Naive thymus-derived CD4-positive, alpha-beta T cell (primary cell): ENCODE results near the gene HOXA2. TPM values are rescaled to one million over a fixed set of nuclear protein-coding genes. Genes with fewer than 3 reads are reported as not detected.

Source experiments
- ATAC-seq: fragments of 150-1000 bp; cut with Tn5 transposase; 2 replicates; pipeline ENCODE4 v1.10.0; 2021; ENCODE audit warnings: mild to moderate bottlenecking, moderate library complexity
- CTCF ChIA-PET: fragments of 350-600 bp; sonication (Branson Sonifier 250); formaldehyde crosslinking; loops from one replicate; lab custom pipeline; 2021; ENCODE audit warnings: antibody characterized with exemption; lab: Charles Lee
- POLR2A ChIA-PET: fragments of 350-600 bp; sonication (Branson Sonifier 250); formaldehyde crosslinking; loops from one replicate; lab custom pipeline; 2021; ENCODE audit warnings: antibody characterized with exemption, inconsistent platforms; lab: Charles Lee
- DNase-seq, 9 donors: peaks; one replicate each; pipeline versions ENCODE4 v3.0.0 to v3.0.0-alpha.2; 2020 to 2022; ENCODE audit warnings: mixed read lengths in 1 of 9
- H3K27ac ChIP-seq: one replicate; pipeline ENCODE4 v1.7.0; 2013; ENCODE audit warnings: mild to moderate bottlenecking, low read depth, low read length, moderate library complexity
- H3K27me3 ChIP-seq, 2 donors: one replicate each; pipeline ENCODE4 v1.7.0; 2013; ENCODE audit warnings: low read length in 2 of 2, mild to moderate bottlenecking in 2 of 2, moderate library complexity in 2 of 2; ENCODE audit not compliant: control insufficient read depth in 2 of 2, insufficient read depth in 2 of 2
- H3K36me3 ChIP-seq, 3 experiments: 1 replicate in 2 of 3; 2 replicates in 1 of 3; pipeline ENCODE4 v1.7.0; 2013; ENCODE audit warnings: low read length in 3 of 3, mild to moderate bottlenecking in 3 of 3, moderate library complexity in 1 of 3; ENCODE audit not compliant: insufficient read depth in 3 of 3, control insufficient read depth in 2 of 3
- H3K4me1 ChIP-seq, 2 donors: one replicate each; pipeline ENCODE4 v1.7.0; 2013; ENCODE audit warnings: low read length in 2 of 2, mild to moderate bottlenecking in 2 of 2, moderate library complexity in 1 of 2; ENCODE audit not compliant: control insufficient read depth in 2 of 2, insufficient read depth in 2 of 2
- H3K4me3 ChIP-seq: 2 replicates; pipeline ENCODE4 v1.7.0; 2013; ENCODE audit warnings: mild to moderate bottlenecking, low read length
- H3K9me3 ChIP-seq, 3 experiments: 1 replicate in 2 of 3; 2 replicates in 1 of 3; pipeline ENCODE4 v1.7.0; 2013; ENCODE audit warnings: low read length in 3 of 3; ENCODE audit not compliant: control insufficient read depth in 2 of 3
- H3K27ac Mint-ChIP-seq, 9 donors: one replicate each; pipeline ENCODE4 v1.8.0; 2020 to 2022; ENCODE audit warnings: mixed read lengths in 9 of 9, mild to moderate bottlenecking in 8 of 9, moderate library complexity in 5 of 9, inconsistent platforms in 2 of 9
- H3K27me3 Mint-ChIP-seq, 5 donors: one replicate each; pipeline ENCODE4 v1.8.0; 2021 to 2022; ENCODE audit warnings: mixed read lengths in 5 of 5, mild to moderate bottlenecking in 1 of 5
- H3K36me3 Mint-ChIP-seq, 5 donors: one replicate each; pipeline ENCODE4 v1.8.0; 2020 to 2022; ENCODE audit warnings: mixed read lengths in 5 of 5, mild to moderate bottlenecking in 3 of 5, inconsistent platforms in 1 of 5
- H3K4me1 Mint-ChIP-seq, 7 donors: one replicate each; pipeline ENCODE4 v1.8.0; 2020 to 2022; ENCODE audit warnings: mixed read lengths in 7 of 7, mild to moderate bottlenecking in 3 of 7, inconsistent platforms in 1 of 7
- H3K4me3 Mint-ChIP-seq, 10 donors: one replicate each; pipeline ENCODE4 v1.8.0; 2020 to 2022; ENCODE audit warnings: mild to moderate bottlenecking in 10 of 10, mixed read lengths in 10 of 10, moderate library complexity in 6 of 10, inconsistent platforms in 2 of 10
- H3K9me3 Mint-ChIP-seq, 11 donors: one replicate each; pipeline ENCODE4 v1.8.0; 2020 to 2022; ENCODE audit warnings: mixed read lengths in 11 of 11, mild to moderate bottlenecking in 4 of 11, inconsistent platforms in 1 of 11, moderate library complexity in 1 of 11
- intact Hi-C, 2 donors: fragments of 100-400 bp; cut with micrococcal nuclease; formaldehyde crosslinking; loops; one replicate each; pipeline ENCODE4 v1.15.1; 2023
- polyA plus RNA-seq, 2 donors: library from polyadenylated mRNA; unstranded; fragments of 300-500 nt; fragmentation: Illumina TruSeq; gene quantifications; one replicate each; pipeline ENCODE4 v1.2.3, GENCODE V29; 2021
- total RNA-seq, 6 experiments: library from RNA in 5 of 6; stranded (reverse) in 5 of 6; gene quantifications; 1 replicate in 5 of 6; 2 replicates in 1 of 6; pipeline ENCODE4 v1.2.3 and lab custom pipeline; 2021 to 2026

HOXA2 gene
- total and polyA plus RNA-seq, 7 experiments from 2014 or later: not detected

GRCh38 chr7:27119412-27119911 lies 17.0 kb upstream of the HOXA2 start:
- no peak overlapping the region for H3K4me3 Mint-ChIP-seq
- no peaks in the 10 kb centered on the region for H3K9me3 ChIP-seq

GRCh38 chr7:27118580-27118979 lies 16.1 kb upstream of the HOXA2 start:
- CTCF ChIA-PET: no interaction called here
- no peak overlapping the region for H3K4me3 Mint-ChIP-seq
- no peaks in the 10 kb centered on the region for H3K27me3 ChIP-seq

More at GRCh38 chr7:27119412-27119911, 17.0 kb upstream of the HOXA2 start:
- Histone ChIP-seq H3K4me1 (no peaks in the 10 kb centered on the region), H3K27me3 (no peaks in the 10 kb centered on the region), H3K27ac (no peak overlapping the region), H3K36me3 (no peaks in the 10 kb centered on the region), H3K4me3 (no peak overlapping the region)
- Mint-ChIP-seq H3K9me3 (no peaks in the 10 kb centered on the region), H3K27ac (no peak overlapping the region), H3K27me3 (peaks cover 1 to 21% (median 14%) of the 10 kb centered on the region in 5 donors), H3K4me1 (no peaks in the 10 kb centered on the region), H3K36me3 (no peaks in the 10 kb centered on the region)
- CTCF ChIA-PET: no interaction called here
- no peak for ATAC-seq
- DNase-seq: no peak
- POLR2A ChIA-PET: no interaction called here
- intact Hi-C loops: no loop called here

DNA sequence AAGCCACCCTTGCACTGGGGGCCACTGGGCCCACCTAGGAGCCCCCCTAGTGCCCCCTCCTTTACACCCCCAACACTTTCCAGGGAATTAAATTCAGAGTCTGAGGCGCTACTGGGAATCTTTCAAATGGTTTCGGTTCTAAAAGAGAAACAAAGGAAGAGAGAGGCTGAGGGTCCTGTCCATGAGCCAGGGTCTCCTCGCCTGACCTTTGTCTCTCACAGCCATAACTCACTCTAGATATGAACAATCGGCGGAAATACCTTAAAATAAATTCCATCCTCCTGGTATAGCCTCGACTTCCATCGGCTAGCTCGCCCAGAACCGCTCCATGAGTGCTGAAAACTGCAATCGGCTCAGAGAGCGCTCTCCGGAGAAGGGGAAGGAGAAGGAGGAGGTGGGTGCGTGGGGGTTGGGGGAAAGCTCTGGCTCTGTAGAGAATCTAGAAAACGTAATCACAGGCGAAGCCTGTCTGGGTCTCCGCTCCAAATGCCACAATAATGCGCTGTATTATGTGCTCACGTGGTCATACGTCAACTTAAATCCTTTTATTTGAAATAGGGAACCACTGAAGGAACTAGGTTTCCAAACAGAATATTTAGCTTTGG lies 15.5 kb upstream of the HOXA2 start:
- H3K9me3 Mint-ChIP-seq: no peaks in the 10 kb centered on the region
- POLR2A ChIA-PET: no interaction called here
- H3K9me3 ChIP-seq: no peaks in the 10 kb centered on the region
- H3K4me1 Mint-ChIP-seq: no peaks in the 10 kb centered on the region
- DNase-seq: no peak
- no peak overlapping the region for H3K4me3 Mint-ChIP-seq
- no peak overlapping the region for H3K27ac Mint-ChIP-seq
- no peak for ATAC-seq
- no peaks in the 10 kb centered on the region for H3K36me3 ChIP-seq
- H3K36me3 Mint-ChIP-seq: no peaks in the 10 kb centered on the region
- H3K27ac ChIP-seq: no peak overlapping the region
- CTCF ChIA-PET: no interaction called here
- H3K4me1 ChIP-seq: no peaks in the 10 kb centered on the region
- H3K27me3 Mint-ChIP-seq: peaks cover 0 to 15% (median 4%) of the 10 kb centered on the region in 5 donors
- H3K27me3 ChIP-seq: no peaks in the 10 kb centered on the region
- intact Hi-C loops: no loop called here
- H3K4me3 ChIP-seq: no peak overlapping the region

More at GRCh38 chr7:27118580-27118979, 16.1 kb upstream of the HOXA2 start:
- intact Hi-C loops: no loop called here
- no peak overlapping the region for H3K27ac ChIP-seq
- ATAC-seq (no peak), DNase-seq (no peak)
- Mint-ChIP-seq H3K27ac (no peak overlapping the region), H3K9me3 (no peaks in the 10 kb centered on the region), H3K4me1 (no peaks in the 10 kb centered on the region), H3K27me3 (peaks cover 0 to 15% (median 8%) of the 10 kb centered on the region in 5 donors), H3K36me3 (no peaks in the 10 kb centered on the region)
- H3K4me1 ChIP-seq: no peaks in the 10 kb centered on the region
- POLR2A ChIA-PET: no interaction called here
- H3K9me3 ChIP-seq: no peaks in the 10 kb centered on the region
- H3K36me3 ChIP-seq: no peaks in the 10 kb centered on the region
- no peak overlapping the region for H3K4me3 ChIP-seq

DNA sequence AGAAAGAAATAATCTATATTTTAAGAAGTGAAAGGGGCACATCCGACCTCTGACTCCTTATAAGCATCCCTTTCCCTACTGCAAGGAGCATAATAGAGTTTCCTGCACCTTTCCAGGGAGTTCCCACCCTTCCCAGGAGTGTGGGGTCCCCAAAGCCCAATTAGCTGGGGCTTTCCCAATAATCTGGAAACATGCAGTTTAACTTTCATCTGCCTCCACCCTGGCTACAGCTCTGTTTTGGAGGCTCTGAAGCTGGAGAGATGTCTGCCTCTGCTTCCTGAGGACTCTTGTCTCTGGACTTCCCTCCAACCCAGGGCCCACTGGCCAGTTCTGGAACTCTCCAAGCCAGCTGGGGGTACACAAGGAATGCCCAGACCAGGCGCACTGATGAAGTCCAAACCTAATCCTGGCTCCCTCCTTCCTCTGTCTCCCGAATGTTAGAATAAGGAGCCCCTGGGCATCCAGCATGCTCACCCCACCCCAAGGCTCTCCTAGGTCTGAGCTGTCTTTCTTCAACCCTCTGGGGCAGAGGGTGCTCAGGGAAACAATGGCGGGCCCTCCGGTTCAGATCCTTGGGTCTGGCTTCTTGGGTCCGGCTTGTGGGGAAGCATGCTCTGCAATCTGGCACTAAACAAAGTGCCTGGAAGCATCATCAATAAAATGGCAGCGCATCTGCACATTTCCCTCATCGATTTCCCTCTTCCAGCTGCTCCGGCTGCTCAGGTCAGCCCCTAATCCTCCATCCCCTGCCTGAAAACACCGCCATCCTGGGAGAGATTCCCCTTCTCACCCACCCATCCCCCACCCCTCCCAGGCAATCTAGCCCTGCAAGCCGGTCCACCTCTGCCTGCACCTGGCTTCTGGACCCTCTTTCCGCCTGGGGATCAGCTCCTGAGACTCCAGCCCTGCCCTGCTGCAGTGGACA lies 14.7 kb upstream of the HOXA2 start:
- no peak overlapping the region for H3K4me3 Mint-ChIP-seq
- no peaks in the 10 kb centered on the region for H3K36me3 Mint-ChIP-seq
- H3K4me1 ChIP-seq: no peaks in the 10 kb centered on the region
- peaks cover 0 to 17% (median 4%) of the 10 kb centered on the region in 5 donors for H3K27me3 Mint-ChIP-seq
- no peaks in the 10 kb centered on the region for H3K9me3 Mint-ChIP-seq
- H3K4me3 ChIP-seq: no peak overlapping the region
- H3K36me3 ChIP-seq: no peaks in the 10 kb centered on the region
- intact Hi-C loops: no loop called here
- H3K27ac Mint-ChIP-seq: no peak overlapping the region
- no peak for DNase-seq
- ChIA-PET POLR2A (interaction anchor here (0.5 kb wide), 1 partner anchor 1172 kb away, joined by 3 read pairs; no protein-coding TSS in a partner anchor), CTCF (no interaction called here)
- H3K27me3 ChIP-seq: no peaks in the 10 kb centered on the region
- H3K4me1 Mint-ChIP-seq: no peaks in the 10 kb centered on the region
- ATAC-seq: no peak
- H3K27ac ChIP-seq: no peak overlapping the region
- H3K9me3 ChIP-seq: no peaks in the 10 kb centered on the region

DNA sequence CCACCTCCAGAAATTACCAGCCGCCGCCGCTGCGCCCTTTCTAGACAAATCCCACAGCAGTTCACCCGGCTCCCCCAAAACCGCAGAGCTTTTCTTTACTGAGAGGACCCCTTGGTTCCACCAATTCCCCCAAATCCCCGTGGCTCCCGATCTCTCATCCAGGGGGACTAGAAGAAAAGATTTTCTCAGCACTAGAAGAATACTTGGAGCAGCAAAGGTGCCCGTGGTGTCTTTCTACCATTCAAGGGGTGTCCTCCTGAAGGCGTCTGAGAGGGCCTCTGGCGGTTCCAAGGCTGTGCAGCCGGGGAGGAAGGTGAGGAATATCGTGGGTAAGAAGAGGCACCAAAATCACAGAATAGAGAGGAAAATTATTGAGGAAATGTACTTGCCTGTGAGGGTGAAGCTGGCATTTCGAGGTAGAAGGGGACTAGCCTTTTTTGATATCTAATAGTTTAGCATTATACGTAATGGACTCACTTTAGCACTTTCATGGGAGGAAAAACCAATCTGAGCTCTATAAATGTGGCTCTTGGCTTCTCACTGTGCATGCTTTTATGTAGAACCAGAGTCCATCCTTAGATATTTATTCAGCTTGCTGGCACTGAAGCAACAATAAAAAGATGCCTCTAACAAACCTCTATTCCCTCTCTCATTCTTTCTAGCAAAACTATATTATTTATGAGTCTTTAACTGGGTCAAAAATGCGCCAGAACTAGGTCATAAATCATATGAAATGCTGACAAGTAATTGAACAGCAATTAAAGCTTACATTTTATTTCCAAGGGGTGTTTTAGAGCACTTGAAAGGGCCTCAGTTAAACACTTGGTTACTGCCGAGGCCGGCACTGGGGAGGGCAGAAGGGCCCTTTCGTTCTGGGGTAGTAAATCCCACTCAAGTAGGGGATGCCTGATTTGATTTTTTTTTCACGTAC lies 13.8 kb upstream of the HOXA2 start:
- H3K27ac Mint-ChIP-seq: no peak overlapping the region

GRCh38 chr7:27115221-27116026 lies 12.9 kb upstream of the HOXA2 start:
- H3K36me3 ChIP-seq: no peaks in the 10 kb centered on the region
- H3K27ac Mint-ChIP-seq: no peak overlapping the region
- ATAC-seq (no peak), DNase-seq (no peak)
- ChIA-PET CTCF (no interaction called here), POLR2A (no interaction called here)
- no peaks in the 10 kb centered on the region for H3K36me3 Mint-ChIP-seq
- no peak overlapping the region for H3K27ac ChIP-seq
- H3K4me1 Mint-ChIP-seq: no peaks in the 10 kb centered on the region
- intact Hi-C loops: no loop called here
- no peaks in the 10 kb centered on the region for H3K9me3 Mint-ChIP-seq
- H3K27me3 Mint-ChIP-seq: peaks cover 0 to 24% (median 7%) of the 10 kb centered on the region in 5 donors
- H3K27me3 ChIP-seq: no peaks in the 10 kb centered on the region
- H3K9me3 ChIP-seq: no peaks in the 10 kb centered on the region
- no peaks in the 10 kb centered on the region for H3K4me1 ChIP-seq
- no peak overlapping the region for H3K4me3 Mint-ChIP-seq
- H3K4me3 ChIP-seq: no peak overlapping the region

More for the DNA sequence above, 13.8 kb upstream of the HOXA2 start:
- no peaks in the 10 kb centered on the region for H3K36me3 ChIP-seq
- no peaks in the 10 kb centered on the region for H3K4me1 ChIP-seq
- Mint-ChIP-seq H3K27me3 (peaks cover 0 to 24% (median 7%) of the 10 kb centered on the region in 5 donors), H3K36me3 (no peaks in the 10 kb centered on the region), H3K4me1 (no peaks in the 10 kb centered on the region), H3K9me3 (no peaks in the 10 kb centered on the region), H3K4me3 (no peak overlapping the region)
- ChIA-PET POLR2A (no interaction called here), CTCF (no interaction called here)
- no peaks in the 10 kb centered on the region for H3K27me3 ChIP-seq
- intact Hi-C loops: no loop called here
- no peak overlapping the region for H3K27ac ChIP-seq
- H3K9me3 ChIP-seq: no peaks in the 10 kb centered on the region
- no peak overlapping the region for H3K4me3 ChIP-seq
- ATAC-seq: no peak
- no peak for DNase-seq
